IMR-90 (cell line): ENCODE results near the gene KLHL12. TPM values are rescaled to one million over a fixed set of nuclear protein-coding genes. Genes with fewer than 3 reads are reported as not detected.

Source experiments
- ATAC-seq: fragments of 200-7000 bp; cut with Tn5 transposase; 2 replicates; pipeline ENCODE4 v1.9.1; 2020; ENCODE audit warnings: low read depth, mild to moderate bottlenecking, moderate library complexity
- BruUV-seq: library from RNA; stranded (reverse); fragments of 400-500 nt; replicated peaks from 2 replicates; lab custom pipeline; 2021; lab: Mats Ljungman, UMichigan
- CTCF ChIA-PET: fragments of 300-600 bp; formaldehyde crosslinking; extraction: SDS; loops from one replicate; lab custom pipeline; 2021; ENCODE audit warnings: antibody characterized with exemption; lab: Yijun Ruan, JAX
- POLR2A ChIA-PET: fragments of 300-600 bp; sonication (Branson Sonifier 250); formaldehyde crosslinking; loops from one replicate; lab custom pipeline; 2022; ENCODE audit warnings: antibody characterized with exemption; ENCODE audit not compliant: unreplicated experiment; lab: Charles Lee
- DNase-seq: peaks from one replicate; pipeline ENCODE4 v3.0.0; 2013
- H2AFZ ChIP-seq: replicated peaks from 2 replicates; pipeline ENCODE3; 2013; ENCODE audit warnings: low read length, mild to moderate bottlenecking; ENCODE audit not compliant: poor library complexity
- H2AK5ac ChIP-seq: 2 replicates; pipeline ENCODE4 v1.6.1; 2013; ENCODE audit warnings: low read depth, low read length, inconsistent platforms
- H2AK9ac ChIP-seq: replicated peaks from 2 replicates; pipeline ENCODE3; 2013; ENCODE audit warnings: mild to moderate bottlenecking, low read depth, low read length, moderate library complexity; ENCODE audit not compliant: poor library complexity
- H2BK120ac ChIP-seq: 2 replicates; pipeline ENCODE4 v1.6.1; 2013; ENCODE audit warnings: low read depth, low read length, inconsistent platforms
- H2BK15ac ChIP-seq: 3 replicates; pipeline ENCODE4 v1.6.1; 2013; ENCODE audit warnings: low read depth, low read length, inconsistent platforms
- H2BK20ac ChIP-seq: 2 replicates; pipeline ENCODE4 v1.6.1; 2013; ENCODE audit warnings: low read depth, mild to moderate bottlenecking, inconsistent platforms, low read length, moderate library complexity
- H2BK5ac ChIP-seq: 2 replicates; pipeline ENCODE4 v1.6.1; 2013; ENCODE audit warnings: mild to moderate bottlenecking, low read depth, low read length, inconsistent platforms; ENCODE audit not compliant: poor library complexity, severe bottlenecking
- H3K14ac ChIP-seq: replicated peaks from 2 replicates; pipeline ENCODE4 v1.6.1; 2013; ENCODE audit warnings: low read depth, low read length, inconsistent platforms
- H3K18ac ChIP-seq: 2 replicates; pipeline ENCODE4 v1.6.1; 2013; ENCODE audit warnings: low read depth, low read length, control low read depth
- H3K23ac ChIP-seq: 2 replicates; pipeline ENCODE4 v1.6.1; 2013; ENCODE audit warnings: low read depth, low read length, inconsistent platforms
- H3K27ac ChIP-seq: 2 replicates; pipeline ENCODE4 v1.5.1; 2013; ENCODE audit warnings: mild to moderate bottlenecking, control low read depth, low read length; ENCODE audit not compliant: insufficient read depth
- H3K27me3 ChIP-seq: 2 replicates; pipeline ENCODE4 v1.6.1; 2013; ENCODE audit warnings: low read length; ENCODE audit not compliant: control insufficient read depth, insufficient read depth
- H3K36me3 ChIP-seq: 2 replicates; pipeline ENCODE4 v1.6.1; 2013; ENCODE audit warnings: low read length, mixed read lengths; ENCODE audit not compliant: control insufficient read depth, insufficient read depth
- H3K4ac ChIP-seq: 2 replicates; pipeline ENCODE4 v1.6.1; 2013; ENCODE audit warnings: low read depth, low read length, inconsistent platforms
- H3K4me1 ChIP-seq: 2 replicates; pipeline ENCODE4 v1.6.1; 2013; ENCODE audit warnings: low read length, mixed read lengths; ENCODE audit not compliant: control insufficient read depth, insufficient read depth
- H3K4me2 ChIP-seq: 2 replicates; pipeline ENCODE4 v1.6.1; 2013; ENCODE audit warnings: low read depth, mild to moderate bottlenecking, control low read depth, low read length, moderate library complexity
- H3K4me3 ChIP-seq: 2 replicates; pipeline ENCODE4 v1.5.1; 2013; ENCODE audit warnings: low read depth, mild to moderate bottlenecking, control low read depth, low read length, moderate library complexity; ENCODE audit not compliant: insufficient read depth
- H3K56ac ChIP-seq: 2 replicates; pipeline ENCODE4 v1.6.1; 2013; ENCODE audit warnings: low read length, inconsistent platforms; ENCODE audit not compliant: insufficient read depth; ENCODE audit errors: extremely low read depth
- H3K79me1 ChIP-seq, 2 experiments: 2 replicates each; pipeline ENCODE4 v1.6.1; 2013; ENCODE audit warnings: low read length in 2 of 2, inconsistent platforms in 1 of 2, low read depth in 1 of 2
- H3K9ac ChIP-seq: 2 replicates; pipeline ENCODE4 v1.6.1; 2013; ENCODE audit warnings: low read depth, low read length, control low read depth
- H3K9me1 ChIP-seq: 2 replicates; pipeline ENCODE4 v1.6.1; 2013; ENCODE audit warnings: low read length, inconsistent platforms; ENCODE audit not compliant: insufficient read depth
- H3K9me3 ChIP-seq: 2 replicates; pipeline ENCODE4 v1.6.1; 2013; ENCODE audit warnings: low read length; ENCODE audit not compliant: control insufficient read depth, insufficient read depth
- H4K20me1 ChIP-seq: 2 replicates; pipeline ENCODE4 v1.6.1; 2013; ENCODE audit warnings: low read length, inconsistent platforms; ENCODE audit not compliant: insufficient read depth
- H4K5ac ChIP-seq: 2 replicates; pipeline ENCODE4 v1.6.1; 2013; ENCODE audit warnings: mild to moderate bottlenecking, low read depth, low read length, control low read depth
- H4K8ac ChIP-seq, 2 experiments: 2 replicates each; pipeline ENCODE4 v1.6.1; 2013; ENCODE audit warnings: low read depth in 2 of 2, low read length in 2 of 2, control low read depth in 1 of 2, inconsistent platforms in 1 of 2
- H4K91ac ChIP-seq: 2 replicates; pipeline ENCODE4 v1.6.1; 2013; ENCODE audit warnings: low read depth, low read length, inconsistent platforms; ENCODE audit not compliant: insufficient read depth
- BHLHE40 ChIP-seq: fragments of 150-350 bp; IDR thresholded peaks from 2 replicates; pipeline ENCODE4 v1.6.1; 2016; ENCODE audit warnings: mild to moderate bottlenecking, low read depth, low read length
- CEBPB ChIP-seq: IDR thresholded peaks from 2 replicates; pipeline ENCODE4 v1.6.1; 2012; ENCODE audit warnings: low read depth, low read length, improper control_type of control experiment
- CHD1 ChIP-seq: IDR thresholded peaks from 2 replicates; pipeline ENCODE4 v1.6.1; 2012; ENCODE audit warnings: low read depth, low read length, improper control_type of control experiment
- ELK1 ChIP-seq: fragments of 150-350 bp; IDR thresholded peaks from 2 replicates; pipeline ENCODE4 v1.6.1; 2016; ENCODE audit warnings: low read depth, mild to moderate bottlenecking, low read length, moderate library complexity, borderline replicate concordance
- FOS ChIP-seq: fragments of 150-350 bp; IDR thresholded peaks from 2 replicates; pipeline ENCODE4 v1.6.1; 2016; ENCODE audit warnings: low read depth, low read length
- MAFK ChIP-seq: IDR thresholded peaks from 2 replicates; pipeline ENCODE4 v1.6.1; 2012; ENCODE audit warnings: low read depth, low read length, improper control_type of control experiment
- MAZ ChIP-seq: IDR thresholded peaks from 2 replicates; pipeline ENCODE4 v1.6.1; 2012; ENCODE audit warnings: low read depth, mild to moderate bottlenecking, low read length, improper control_type of control experiment, moderate library complexity, borderline replicate concordance
- MXI1 ChIP-seq: IDR thresholded peaks from 2 replicates; pipeline ENCODE4 v1.6.1; 2012; ENCODE audit warnings: low read depth, mild to moderate bottlenecking, low read length, moderate library complexity, borderline replicate concordance
- NFE2L2 ChIP-seq: fragments of 150-350 bp; IDR thresholded peaks from 2 replicates; pipeline ENCODE4 v1.6.1; 2016; ENCODE audit warnings: low read depth, mild to moderate bottlenecking, low read length
- POLR2A ChIP-seq: IDR thresholded peaks from 2 replicates; pipeline ENCODE4 v1.6.1; 2012; ENCODE audit warnings: mild to moderate bottlenecking, low read depth, low read length
- RAD21 ChIP-seq: IDR thresholded peaks from 2 replicates; pipeline ENCODE4 v1.6.1; 2012; ENCODE audit warnings: low read length, improper control_type of control experiment
- RCOR1 ChIP-seq: IDR thresholded peaks from 2 replicates; pipeline ENCODE4 v1.6.1; 2012; ENCODE audit warnings: mild to moderate bottlenecking, low read length, improper control_type of control experiment; ENCODE audit not compliant: insufficient replicate concordance
- RFX5 ChIP-seq: IDR thresholded peaks from 2 replicates; pipeline ENCODE4 v1.8.0; 2012; ENCODE audit warnings: low read depth, mild to moderate bottlenecking, low read length, moderate library complexity
- SMC3 ChIP-seq: fragments of 150-350 bp; IDR thresholded peaks from 2 replicates; pipeline ENCODE4 v1.6.1; 2016; ENCODE audit warnings: low read depth, mild to moderate bottlenecking, antibody characterized with exemption, low read length, moderate library complexity
- USF2 ChIP-seq: fragments of 150-350 bp; IDR thresholded peaks from 2 replicates; pipeline ENCODE4 v1.6.1; 2017; ENCODE audit warnings: mild to moderate bottlenecking, antibody characterized with exemption, low read length, low read depth
- WGBS, 2 experiments: methylation state at CpG; one replicate each; pipeline versions ENCODE4 v1.1.5 to v1.1.7; 2013; ENCODE audit warnings: missing lambda C conversion rate in 2 of 2; ENCODE audit not compliant: insufficient read length in 1 of 2; ENCODE audit errors: extremely low coverage in 2 of 2; 5-methylcytosine and 5-hydroxymethylcytosine counted together
- dilution Hi-C: fragments of 300-500 bp; cut with HindIII; formaldehyde crosslinking; loops from one replicate; pipeline ENCODE4 v1.14.3; 2018; ENCODE audit warnings: low sequenced_read_pairs; ENCODE audit not compliant: unreplicated experiment
- in situ Hi-C: fragments of 300-500 bp; cut with MboI; formaldehyde crosslinking; loops from 3 replicates; pipeline ENCODE4 v1.14.3; 2019; ENCODE audit warnings: low sequenced_read_pairs, inconsistent platforms, mixed read lengths
- intact Hi-C: fragments of 100-400 bp; cut with micrococcal nuclease; formaldehyde crosslinking; loops from 2 replicates; pipeline ENCODE4 v1.10.0; 2022
- polyA plus RNA-seq, 3 experiments: library from polyadenylated mRNA; depleted of rRNA; stranded (reverse); fragments of >200 nt; gene quantifications; 2 replicates each; pipeline ENCODE4 v1.2.3, GENCODE V29; 2012; ENCODE audit warnings: low replicate concordance in 1 of 3
- total RNA-seq: library from RNA; depleted of rRNA; stranded (reverse); fragments of >200 nt; gene quantifications from 2 replicates; pipeline ENCODE4 v1.2.3, GENCODE V29; 2012
- TF ChIP-seq, protein P1 (sequence below): conservative IDR thresholded peaks from 2 replicates; pipeline ENCODE4 v1.5.1; 2012; ENCODE audit warnings: mild to moderate bottlenecking, low read depth, low read length, improper control_type of control experiment

The KLHL12 gene
- total and polyA plus RNA-seq, 2 of the 4 experiments (the other 2 are of a cell fraction) = 17.2 to 38.4 TPM

GRCh38 chr1:202952818-202953217 lies 25.8 kb upstream of the KLHL12 start:
- DNase-seq = peak; percentile 53
- no peak overlapping the region for H3K27ac ChIP-seq
- H2BK15ac ChIP-seq = no peak overlapping the region
- BruUV-seq = no TSS peak
- H3K9me3 ChIP-seq = no peaks in the 10 kb centered on the region
- WGBS, 2 experiments = no CpG with 5 or more reads among the region's 4 CpGs
- CTCF ChIA-PET = interaction anchor here (0.6 kb wide), 1 partner anchor 263 kb away, joined by 3 read pairs; no protein-coding TSS in a partner anchor
- no peak overlapping the region for H2BK5ac ChIP-seq
- no peaks in the 10 kb centered on the region for H3K4me1 ChIP-seq
- no peak overlapping the region for H4K91ac ChIP-seq
- H2BK120ac ChIP-seq = no peak overlapping the region
- peaks cover 23% of the 10 kb centered on the region for H3K36me3 ChIP-seq
- POLR2A ChIA-PET = no interaction called here
- no peak overlapping the region for H2AK9ac ChIP-seq
- H3K23ac ChIP-seq = no peak overlapping the region
- no peak overlapping the region for H4K8ac ChIP-seq
- in situ Hi-C loops = no loop called here
- H2AK5ac ChIP-seq = no peak overlapping the region
- peak; percentile 40 for ATAC-seq
- no peak overlapping the region for H4K5ac ChIP-seq
- no peak overlapping the region for H3K56ac ChIP-seq
- dilution Hi-C loops = no loop called here
- H3K27me3 ChIP-seq = no peaks in the 10 kb centered on the region
- no peak overlapping the region for H3K4ac ChIP-seq
- H2BK20ac ChIP-seq = no peak overlapping the region
- H3K14ac ChIP-seq = no peak overlapping the region
- H3K4me3 ChIP-seq = no peak overlapping the region
- H3K18ac ChIP-seq = no peak overlapping the region
- intact Hi-C loops = loop anchor here (1.0 kb wide), 1 partner anchor 24 kb away; no protein-coding TSS in a partner anchor
- TF ChIP-seq MAFK (no peak), MAZ (no peak), FOS (no peak), ELK1 (no peak), RFX5 (no peak), POLR2A (no peak), SMC3 (no peak), CEBPB (no peak), RCOR1 (no peak), CHD1 (no peak), USF2 (no peak), MXI1 (no peak), RAD21 (no peak), NFE2L2 (no peak), BHLHE40 (no peak)
- TF ChIP-seq, protein P1, sequence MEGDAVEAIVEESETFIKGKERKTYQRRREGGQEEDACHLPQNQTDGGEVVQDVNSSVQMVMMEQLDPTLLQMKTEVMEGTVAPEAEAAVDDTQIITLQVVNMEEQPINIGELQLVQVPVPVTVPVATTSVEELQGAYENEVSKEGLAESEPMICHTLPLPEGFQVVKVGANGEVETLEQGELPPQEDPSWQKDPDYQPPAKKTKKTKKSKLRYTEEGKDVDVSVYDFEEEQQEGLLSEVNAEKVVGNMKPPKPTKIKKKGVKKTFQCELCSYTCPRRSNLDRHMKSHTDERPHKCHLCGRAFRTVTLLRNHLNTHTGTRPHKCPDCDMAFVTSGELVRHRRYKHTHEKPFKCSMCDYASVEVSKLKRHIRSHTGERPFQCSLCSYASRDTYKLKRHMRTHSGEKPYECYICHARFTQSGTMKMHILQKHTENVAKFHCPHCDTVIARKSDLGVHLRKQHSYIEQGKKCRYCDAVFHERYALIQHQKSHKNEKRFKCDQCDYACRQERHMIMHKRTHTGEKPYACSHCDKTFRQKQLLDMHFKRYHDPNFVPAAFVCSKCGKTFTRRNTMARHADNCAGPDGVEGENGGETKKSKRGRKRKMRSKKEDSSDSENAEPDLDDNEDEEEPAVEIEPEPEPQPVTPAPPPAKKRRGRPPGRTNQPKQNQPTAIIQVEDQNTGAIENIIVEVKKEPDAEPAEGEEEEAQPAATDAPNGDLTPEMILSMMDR = no peak
- peaks cover 42% of the 10 kb centered on the region; the same call in 1 of the 2 replicates for H4K20me1 ChIP-seq
- peaks cover 6% of the 10 kb centered on the region; the same call in 1 of the 2 replicates for H3K9me1 ChIP-seq
- no peak overlapping the region for H3K4me2 ChIP-seq
- no peak overlapping the region for H3K9ac ChIP-seq
- no peak overlapping the region for H2AFZ ChIP-seq
- H3K79me1 ChIP-seq = peaks cover 18 to 72% of the 10 kb centered on the region in 2 experiments
